GM23248 (cell line): ENCODE results near the gene CLEC12A. TPM values are rescaled to one million over a fixed set of nuclear protein-coding genes. Genes with fewer than 3 reads are reported as not detected.

Experiments used
- DNase-seq: peaks from one replicate; pipeline ENCODE4 v3.0.0-alpha.2; 2015
- H2AFZ ChIP-seq: fragments of 200-600 bp; sonication (generic); 2 replicates; pipeline ENCODE4 v1.6.1; 2016; ENCODE audit warnings: antibody characterized with exemption
- H3F3A ChIP-seq: fragments of 200-600 bp; sonication (generic); 2 replicates; pipeline ENCODE4 v1.6.1; 2016; ENCODE audit warnings: mild to moderate bottlenecking, antibody characterized with exemption, mixed run types; ENCODE audit not compliant: insufficient read depth
- H3K27ac ChIP-seq: fragments of 200-600 bp; sonication (generic); 2 replicates; pipeline ENCODE4 v1.5.1; 2016; ENCODE audit warnings: mild to moderate bottlenecking
- H3K27me3 ChIP-seq: fragments of 200-600 bp; sonication (generic); replicated peaks from 2 replicates; pipeline ENCODE4 v1.6.1; 2016; ENCODE audit warnings: mild to moderate bottlenecking; ENCODE audit not compliant: insufficient read depth
- H3K36me3 ChIP-seq: fragments of 200-600 bp; sonication (generic); 2 replicates; pipeline ENCODE4 v1.6.1; 2016; ENCODE audit warnings: low read depth, mild to moderate bottlenecking
- H3K4me1 ChIP-seq: fragments of 200-600 bp; sonication (generic); 2 replicates; pipeline ENCODE4 v1.6.1; 2016; ENCODE audit warnings: mild to moderate bottlenecking; ENCODE audit not compliant: insufficient read depth
- H3K4me2 ChIP-seq: fragments of 200-600 bp; sonication (generic); one replicate; pipeline ENCODE4 v1.6.1; 2016; ENCODE audit warnings: mild to moderate bottlenecking; ENCODE audit not compliant: unreplicated experiment
- H3K4me3 ChIP-seq: fragments of 200-600 bp; sonication (generic); 2 replicates; pipeline ENCODE4 v1.5.1; 2016; ENCODE audit warnings: mild to moderate bottlenecking
- H3K79me2 ChIP-seq: fragments of 200-600 bp; sonication (generic); 2 replicates; pipeline ENCODE4 v1.6.1; 2016; ENCODE audit warnings: mild to moderate bottlenecking; ENCODE audit not compliant: insufficient read depth
- H3K9ac ChIP-seq: fragments of 200-600 bp; sonication (generic); 2 replicates; pipeline ENCODE4 v1.6.1; 2016; ENCODE audit warnings: mild to moderate bottlenecking
- H3K9me2 ChIP-seq: fragments of 200-600 bp; sonication (generic); 2 replicates; pipeline ENCODE4 v1.6.1; 2016; ENCODE audit warnings: mixed run types, mild to moderate bottlenecking, moderate library complexity; ENCODE audit not compliant: insufficient read depth
- H3K9me3 ChIP-seq: fragments of 200-600 bp; sonication (generic); one replicate; pipeline ENCODE4 v1.6.1; 2017; ENCODE audit warnings: low read depth
- H4K20me1 ChIP-seq: fragments of 200-600 bp; sonication (generic); 2 replicates; pipeline ENCODE4 v1.6.0; 2016; ENCODE audit not compliant: insufficient read depth
- EZH2 ChIP-seq: fragments of 200-600 bp; sonication (generic); IDR thresholded peaks from 2 replicates; pipeline ENCODE4 v1.6.1; 2018; ENCODE audit warnings: antibody characterized with exemption, mild to moderate bottlenecking; ENCODE audit not compliant: insufficient read depth, poor library complexity, severe bottlenecking
- EZH2phosphoT487 ChIP-seq: fragments of 200-600 bp; sonication (generic); IDR thresholded peaks from 2 replicates; pipeline ENCODE4 v1.6.1; 2018; ENCODE audit warnings: antibody characterized with exemption, moderate library complexity, mild to moderate bottlenecking, low read depth; ENCODE audit not compliant: insufficient read depth
- WGBS, 2 experiments: methylation state at CpG; one replicate each; pipeline ENCODE4 v1.1.6; 2015 to 2017; ENCODE audit warnings: low lambda C conversion rate in 2 of 2, low coverage in 1 of 2; ENCODE audit errors: missing lambda C conversion rate in 2 of 2; 5-methylcytosine and 5-hydroxymethylcytosine counted together
- in situ Hi-C: fragments of 300-500 bp; cut with MboI; formaldehyde crosslinking; loops from 2 replicates; pipeline ENCODE4 v1.15.0; 2020
- polyA plus RNA-seq: library from polyadenylated mRNA; unstranded; fragments of >200 nt; fragmentation: Nextera tagmentation; extraction: Ambion mirVana; gene quantifications from 2 replicates; pipeline ENCODE4 v1.2.1, GENCODE V29; 2016
- total RNA-seq: library from RNA; depleted of rRNA; stranded (reverse); fragments of >200 nt; shearing (Covaris generic); gene quantifications from 2 replicates; pipeline ENCODE4 v1.2.3, GENCODE V29; 2014

Gene CLEC12A
- total and polyA plus RNA-seq, 2 experiments from 2014 or later: not detected

DNA sequence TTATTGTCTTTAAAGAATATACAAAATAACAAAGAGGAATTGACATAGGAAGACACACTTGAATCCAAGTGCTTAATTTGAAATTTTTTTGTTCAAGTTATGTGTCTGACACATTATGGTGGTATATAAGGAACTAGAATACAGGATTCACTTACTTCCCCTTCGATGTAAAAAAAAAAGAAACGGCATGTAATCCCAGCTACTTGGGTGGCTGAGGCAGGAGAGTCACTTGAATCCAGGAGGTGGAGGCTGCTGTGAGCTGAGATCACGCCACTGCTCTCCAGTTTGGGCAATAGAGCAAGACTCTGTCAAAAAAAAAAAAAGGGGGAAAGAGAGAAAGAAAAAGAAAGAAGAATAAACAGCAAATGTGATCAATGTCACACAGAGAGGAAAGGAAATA lies 8.9 kb downstream of the CLEC12A start:
- no peak overlapping the region for H2AFZ ChIP-seq
- peaks cover 3% of the 10 kb centered on the region; the same call in 1 of the 2 replicates for H3K27me3 ChIP-seq
- H3K4me3 ChIP-seq: no peak overlapping the region
- H3K9ac ChIP-seq: no peak overlapping the region
- WGBS, 2 experiments: 23% methylated on average over 3 of the region's 3 CpGs
- H3K4me1 ChIP-seq: no peaks in the 10 kb centered on the region
- H3F3A ChIP-seq: no peaks in the 10 kb centered on the region
- no peaks in the 10 kb centered on the region for H3K9me2 ChIP-seq
- in situ Hi-C loops: no loop called here
- TF ChIP-seq EZH2 (no peak), EZH2phosphoT487 (no peak)
- H3K79me2 ChIP-seq: no peaks in the 10 kb centered on the region
- no peak for DNase-seq
- H3K36me3 ChIP-seq: no peaks in the 10 kb centered on the region
- H4K20me1 ChIP-seq: no peaks in the 10 kb centered on the region
- H3K27ac ChIP-seq: no peak overlapping the region
- no peak overlapping the region for H3K4me2 ChIP-seq
- no peaks in the 10 kb centered on the region for H3K9me3 ChIP-seq

DNA sequence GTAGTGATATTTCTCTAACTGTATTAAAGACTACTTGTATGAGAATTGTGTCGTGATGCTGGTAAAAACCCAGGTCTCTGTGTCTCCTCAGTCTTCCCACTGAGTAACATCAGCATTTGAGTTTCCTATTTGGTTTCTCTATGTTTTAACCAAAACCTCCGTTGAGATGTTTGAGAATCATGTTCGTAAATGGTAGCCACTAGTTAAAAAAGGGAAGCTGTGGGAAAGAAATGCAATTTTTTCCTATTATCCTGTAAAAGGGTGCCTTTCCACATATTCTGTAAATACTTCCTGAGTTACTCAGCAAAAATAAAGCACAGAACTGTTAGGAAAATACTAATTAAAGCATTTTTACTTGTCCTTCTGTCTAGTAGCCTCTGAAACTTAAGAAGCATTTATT lies 20.7 kb downstream of the CLEC12A start:
- no peak overlapping the region for H3K4me3 ChIP-seq
- no peak overlapping the region for H2AFZ ChIP-seq
- in situ Hi-C loops: no loop called here
- H3K9me3 ChIP-seq: no peaks in the 10 kb centered on the region
- H3K9me2 ChIP-seq: no peaks in the 10 kb centered on the region
- no peak for DNase-seq
- H3K4me1 ChIP-seq: no peaks in the 10 kb centered on the region
- 58 to 59% methylated on average over 3 of the region's 3 CpGs for WGBS, 2 experiments
- no peaks in the 10 kb centered on the region for H4K20me1 ChIP-seq
- H3K27ac ChIP-seq: no peak overlapping the region
- TF ChIP-seq EZH2phosphoT487: no peak
- TF ChIP-seq EZH2: no peak
- no peaks in the 10 kb centered on the region for H3K79me2 ChIP-seq
- H3F3A ChIP-seq: no peaks in the 10 kb centered on the region
- H3K4me2 ChIP-seq: no peak overlapping the region
- no peaks in the 10 kb centered on the region for H3K36me3 ChIP-seq
- H3K27me3 ChIP-seq: peaks cover 23% of the 10 kb centered on the region
- no peak overlapping the region for H3K9ac ChIP-seq

- Histone ChIP-seq H3F3A (no peaks in the 10 kb centered on the region), H3K9me3 (no peaks in the 10 kb centered on the region), H3K27ac (no peak overlapping the region), H3K36me3 (no peaks in the 10 kb centered on the region), H3K4me1 (no peaks in the 10 kb centered on the region), H3K79me2 (no peaks in the 10 kb centered on the region), H4K20me1 (no peaks in the 10 kb centered on the region), H3K4me3 (no peak overlapping the region), H3K4me2 (no peak overlapping the region), H3K9me2 (no peaks in the 10 kb centered on the region), H3K27me3 (peaks cover 27% of the 10 kb centered on the region), H3K9ac (no peak overlapping the region), H2AFZ (no peak overlapping the region)
- no peak for DNase-seq
- in situ Hi-C loops: no loop called here
- no peak for TF ChIP-seq EZH2phosphoT487
- TF ChIP-seq EZH2: no peak
- 50 to 51% methylated on average over 4 of the region's 4 CpGs for WGBS, 2 experiments
Observed at GRCh38 chr12:9992296-9992695, 21.1 kb downstream of the CLEC12A start.

GRCh38 chr12:9999016-9999415 lies 27.8 kb downstream of the CLEC12A start, which contains the start of gene CLEC1B:
CLEC1B (minus strand) TSS chr12:9999121; CDS start chr12:9999100, 21 bp downstream.
- in situ Hi-C loops: no loop called here

More at GRCh38 chr12:9999016-9999415, 27.8 kb downstream of the CLEC12A start, which contains the start of gene CLEC1B:
- Histone ChIP-seq H2AFZ (no peak within 1 kb of the TSS), H4K20me1 (no peaks in the 10 kb centered on the region), H3K9me3 (no peaks in the 10 kb centered on the region), H3K9ac (no peak within 1 kb of the TSS), H3K9me2 (no peaks in the 10 kb centered on the region), H3K79me2 (no peaks in the 10 kb centered on the region), H3K4me1 (no peaks in the 10 kb centered on the region), H3F3A (no peaks in the 10 kb centered on the region), H3K36me3 (no peaks in the 10 kb centered on the region), H3K27me3 (peaks cover 15% of the 10 kb centered on the region; the same call in 1 of the 2 replicates), H3K4me2 (no peak within 1 kb of the TSS), H3K27ac (no peak within 1 kb of the TSS), H3K4me3 (no peak within 1 kb of the TSS)
- no peak for TF ChIP-seq EZH2
- no peak for TF ChIP-seq EZH2phosphoT487
- 80 to 85% methylated on average over 3 of the region's 3 CpGs for WGBS, 2 experiments
- DNase-seq: no peak
